ENCODE results near the gene NPC1.

DNA sequence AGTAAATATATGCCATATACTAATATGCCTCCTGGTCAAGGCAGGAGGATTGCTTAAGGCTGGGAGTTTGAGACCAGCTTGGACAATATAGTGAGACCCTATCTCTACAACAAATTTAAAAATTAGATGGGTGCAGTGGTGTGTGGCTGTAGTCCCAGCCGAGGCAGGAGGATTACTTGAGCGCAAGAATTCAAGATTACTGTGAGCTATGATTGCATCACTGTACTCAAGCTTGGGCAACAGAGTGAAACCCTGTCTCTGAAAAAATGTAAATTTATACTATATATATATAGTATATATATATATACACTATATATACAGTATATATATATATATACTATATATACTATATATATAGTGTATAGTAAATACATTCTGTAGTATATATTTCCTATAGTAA is 30.0 kb upstream of the NPC1 start:
- TF ChIP-seq, protein P1, sequence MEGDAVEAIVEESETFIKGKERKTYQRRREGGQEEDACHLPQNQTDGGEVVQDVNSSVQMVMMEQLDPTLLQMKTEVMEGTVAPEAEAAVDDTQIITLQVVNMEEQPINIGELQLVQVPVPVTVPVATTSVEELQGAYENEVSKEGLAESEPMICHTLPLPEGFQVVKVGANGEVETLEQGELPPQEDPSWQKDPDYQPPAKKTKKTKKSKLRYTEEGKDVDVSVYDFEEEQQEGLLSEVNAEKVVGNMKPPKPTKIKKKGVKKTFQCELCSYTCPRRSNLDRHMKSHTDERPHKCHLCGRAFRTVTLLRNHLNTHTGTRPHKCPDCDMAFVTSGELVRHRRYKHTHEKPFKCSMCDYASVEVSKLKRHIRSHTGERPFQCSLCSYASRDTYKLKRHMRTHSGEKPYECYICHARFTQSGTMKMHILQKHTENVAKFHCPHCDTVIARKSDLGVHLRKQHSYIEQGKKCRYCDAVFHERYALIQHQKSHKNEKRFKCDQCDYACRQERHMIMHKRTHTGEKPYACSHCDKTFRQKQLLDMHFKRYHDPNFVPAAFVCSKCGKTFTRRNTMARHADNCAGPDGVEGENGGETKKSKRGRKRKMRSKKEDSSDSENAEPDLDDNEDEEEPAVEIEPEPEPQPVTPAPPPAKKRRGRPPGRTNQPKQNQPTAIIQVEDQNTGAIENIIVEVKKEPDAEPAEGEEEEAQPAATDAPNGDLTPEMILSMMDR (optimal IDR thresholded peaks at IDR 0.05 in 1 of 3, IDR thresholded peaks at IDR 0.05 in 1 of 3, conservative IDR thresholded peaks at IDR 0.05 in 1 of 3; ENCODE audit: extremely low read depth in 1 of 3, insufficient read depth in 2 of 3, low read length in 3 of 3), result no peak
- TF ChIP-seq EZH2 (IDR thresholded peaks at IDR 0.05; ENCODE audit: low read length), result no peak
